ENCODE data around the gene DAG1.
A peak's percentile ranks its signal among the peaks of the same experiment; 100 is the strongest.

The DAG1 gene

GRCh38 chr3:49536875-49537533, 66.9 kb downstream of the DAG1 start:
- in situ Hi-C loops (cut with HindIII; ENCODE audit: low sequenced_read_pairs), result no loop called here
- DNase-seq (ENCODE audit: low read depth), result no peak
- H3K4me3 ChIP-seq (ENCODE audit: low read depth, low read length), result no peak overlapping the region
- no peak for TF ChIP-seq CTCF (IDR thresholded peaks at IDR 0.05; ENCODE audit: low read depth, low read length, missing control alignments)

GRCh38 chr3:49539659-49540560, 69.8 kb downstream of the DAG1 start:
- peak; percentile 86 for DNase-seq (ENCODE audit: low read depth)
- in situ Hi-C loops (cut with HindIII; ENCODE audit: low sequenced_read_pairs), result no loop called here
- H3K4me3 ChIP-seq (ENCODE audit: low read depth, low read length), result peak overlapping the region; percentile 42
- peak; percentile 80 for TF ChIP-seq CTCF (IDR thresholded peaks at IDR 0.05; ENCODE audit: low read depth, low read length, missing control alignments)

GRCh38 chr3:49552087-49552486, 82.0 kb downstream of the DAG1 start:
- DNase-seq (ENCODE audit: low read depth), result no peak
- TF ChIP-seq CTCF (IDR thresholded peaks at IDR 0.05; ENCODE audit: low read depth, low read length, missing control alignments), result no peak
- H3K4me3 ChIP-seq (ENCODE audit: low read depth, low read length), result no peak overlapping the region
- in situ Hi-C loops (cut with HindIII; ENCODE audit: low sequenced_read_pairs), result no loop called here

GRCh38 chr3:49553324-49553691, 83.2 kb downstream of the DAG1 start:
- TF ChIP-seq CTCF (IDR thresholded peaks at IDR 0.05; ENCODE audit: low read depth, low read length, missing control alignments), result no peak
- peak overlapping the region; percentile 60 for H3K4me3 ChIP-seq (ENCODE audit: low read depth, low read length)
- DNase-seq (ENCODE audit: low read depth), result no peak
- in situ Hi-C loops (cut with HindIII; ENCODE audit: low sequenced_read_pairs), result no loop called here

GRCh38 chr3:49553692-49554632, 83.9 kb downstream of the DAG1 start, which contains the start of gene BSN:
Gene BSN, plus strand, starts transcription at chr3:49554477. Its CDS starts 126 bp downstream, at chr3:49554603.
- no peak for TF ChIP-seq CTCF (IDR thresholded peaks at IDR 0.05; ENCODE audit: low read depth, low read length, missing control alignments)
- peak within 1 kb of the TSS; percentile 60 for H3K4me3 ChIP-seq (ENCODE audit: low read depth, low read length)
- DNase-seq (ENCODE audit: low read depth), result peak; percentile 61
- in situ Hi-C loops (cut with HindIII; ENCODE audit: low sequenced_read_pairs), result no loop called here
